Esophagus squamous epithelium (tissue), 5 donors: ENCODE data around the gene SMIM14. TPM values are rescaled to one million over a fixed set of nuclear protein-coding genes. Genes with fewer than 3 reads are reported as not detected.

Experiments used
- DNase-seq: peaks from one replicate; lab custom pipeline; 2025; lab: John Stamatoyannopoulos, UW
- H3K27ac ChIP-seq, 4 donors: fragments of 200-600 bp; sonication (generic); one replicate each; pipeline ENCODE4 v1.5.1; 2016 to 2019; ENCODE audit warnings: mild to moderate bottlenecking in 1 of 4
- H3K27me3 ChIP-seq, 4 donors: fragments of 200-600 bp; sonication (generic); 1 replicate in 3 of 4; 2 replicates in 1 of 4; pipeline versions ENCODE4 v1.5.1 to v1.6.0; 2017 to 2021; ENCODE audit warnings: antibody characterized with exemption in 1 of 4
- H3K36me3 ChIP-seq, 3 donors: fragments of 200-600 bp; sonication (generic); one replicate each; pipeline ENCODE4 v1.5.1; 2016 to 2019
- H3K4me1 ChIP-seq, 3 donors: fragments of 200-600 bp; sonication (generic); one replicate each; pipeline ENCODE4 v1.5.1; 2017 to 2019
- H3K4me3 ChIP-seq, 4 donors: fragments of 200-600 bp; sonication (generic); 1 replicate in 3 of 4; 2 replicates in 1 of 4; pipeline ENCODE4 v1.5.1; 2016 to 2019; ENCODE audit warnings: mild to moderate bottlenecking in 2 of 4, moderate library complexity in 1 of 4
- H3K9me3 ChIP-seq, 3 donors: fragments of 200-600 bp; sonication (generic); one replicate each; pipeline ENCODE4 v1.5.1; 2016 to 2019
- POLR2A ChIP-seq, 4 donors: fragments of 450-650 bp; IDR thresholded peaks; one replicate each; pipeline ENCODE4 v1.6.1; 2017; ENCODE audit warnings: antibody characterized with exemption in 4 of 4, mild to moderate bottlenecking in 4 of 4, moderate library complexity in 3 of 4
- WGBS, 2 donors: methylation state at CpG; one replicate each; pipeline ENCODE4 v1.1.5; 2018; 5-methylcytosine and 5-hydroxymethylcytosine counted together
- intact Hi-C: fragments of 100-400 bp; cut with DNase I; formaldehyde crosslinking; loops from one replicate; pipeline ENCODE4 v1.15.0; 2022
- total RNA-seq, 4 donors: library from RNA; depleted of rRNA; stranded (reverse); fragments of >200 nt; gene quantifications; one replicate each; pipeline ENCODE4 v1.1.0, GENCODE V29; 2016
- TF ChIP-seq, protein P1 (sequence below), 6 experiments: fragments of 450-650 bp in 4 of 6; fragments of 200-600 bp in 2 of 6; sonication (generic) in 2 of 6; IDR thresholded peaks; one replicate each; pipeline ENCODE4 v1.5.1; 2016 to 2019; ENCODE audit warnings: antibody characterized with exemption in 6 of 6, mild to moderate bottlenecking in 4 of 6, moderate library complexity in 4 of 6
- donor health status: DM: yes; HTN: yes; CAD: no.

SMIM14 gene
- total RNA-seq, 4 donors from 2014 or later, result 13.2 to 47.2 (median 25.8) TPM

DNA sequence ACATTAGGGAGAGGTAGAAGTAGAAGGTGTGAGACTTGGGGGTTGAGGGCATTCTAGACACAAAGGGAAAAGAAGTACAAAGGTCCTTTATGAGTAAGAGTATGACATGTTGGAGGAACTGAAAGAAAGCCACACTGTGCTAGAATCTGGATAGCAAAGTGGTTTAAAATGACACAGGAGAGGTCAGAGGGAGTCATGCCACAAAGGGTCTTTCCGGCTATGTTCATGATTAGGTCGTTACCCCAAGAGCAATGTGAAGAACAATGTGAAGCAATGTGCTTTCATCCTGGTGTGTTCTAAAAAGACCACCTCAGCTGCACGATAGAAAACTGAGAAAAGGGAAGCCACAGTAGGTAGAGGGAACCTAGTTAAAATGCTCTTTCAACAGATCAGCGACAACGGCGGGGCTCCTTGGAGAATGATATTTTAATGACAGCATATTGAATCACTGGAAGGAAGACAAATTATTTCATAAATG is 29.2 kb downstream of the SMIM14 start:
- no peak overlapping the region for H3K27ac ChIP-seq
- H3K4me1 ChIP-seq, result peaks cover 0 to 14% (median 4%) of the 10 kb centered on the region in 3 donors
- intact Hi-C loops, result no loop called here
- TF ChIP-seq POLR2A (IDR thresholded peaks at IDR 0.05), result no peak
- TF ChIP-seq, protein P1, sequence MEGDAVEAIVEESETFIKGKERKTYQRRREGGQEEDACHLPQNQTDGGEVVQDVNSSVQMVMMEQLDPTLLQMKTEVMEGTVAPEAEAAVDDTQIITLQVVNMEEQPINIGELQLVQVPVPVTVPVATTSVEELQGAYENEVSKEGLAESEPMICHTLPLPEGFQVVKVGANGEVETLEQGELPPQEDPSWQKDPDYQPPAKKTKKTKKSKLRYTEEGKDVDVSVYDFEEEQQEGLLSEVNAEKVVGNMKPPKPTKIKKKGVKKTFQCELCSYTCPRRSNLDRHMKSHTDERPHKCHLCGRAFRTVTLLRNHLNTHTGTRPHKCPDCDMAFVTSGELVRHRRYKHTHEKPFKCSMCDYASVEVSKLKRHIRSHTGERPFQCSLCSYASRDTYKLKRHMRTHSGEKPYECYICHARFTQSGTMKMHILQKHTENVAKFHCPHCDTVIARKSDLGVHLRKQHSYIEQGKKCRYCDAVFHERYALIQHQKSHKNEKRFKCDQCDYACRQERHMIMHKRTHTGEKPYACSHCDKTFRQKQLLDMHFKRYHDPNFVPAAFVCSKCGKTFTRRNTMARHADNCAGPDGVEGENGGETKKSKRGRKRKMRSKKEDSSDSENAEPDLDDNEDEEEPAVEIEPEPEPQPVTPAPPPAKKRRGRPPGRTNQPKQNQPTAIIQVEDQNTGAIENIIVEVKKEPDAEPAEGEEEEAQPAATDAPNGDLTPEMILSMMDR (IDR thresholded peaks at IDR 0.05), result no peak
- peaks cover 0 to 58% (median 0%) of the 10 kb centered on the region in 3 donors for H3K36me3 ChIP-seq
- no peaks in the 10 kb centered on the region for H3K27me3 ChIP-seq
- H3K9me3 ChIP-seq, result no peaks in the 10 kb centered on the region
- 77 to 80% methylated on average over 6 of the region's 6 CpGs for WGBS, 2 donors
- no peak for DNase-seq
- no peak overlapping the region for H3K4me3 ChIP-seq

DNA sequence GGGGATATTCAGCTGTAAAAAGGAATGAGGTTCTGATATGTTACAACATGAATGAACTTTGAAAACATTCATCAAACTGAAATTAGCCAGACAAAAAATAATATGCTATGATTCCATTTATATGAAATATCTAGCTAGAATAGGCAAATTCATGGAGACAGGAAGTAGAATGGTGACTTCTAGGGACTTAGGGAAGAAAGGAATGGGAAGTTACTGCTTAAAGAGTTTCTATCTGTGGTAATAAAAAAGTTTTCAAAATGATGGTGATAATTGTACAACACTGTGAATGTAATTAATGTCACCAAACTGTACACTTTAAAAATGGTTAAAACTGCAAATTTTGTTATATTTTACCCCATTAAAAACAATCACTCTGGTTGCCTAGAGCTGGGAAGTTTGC is 30.2 kb downstream of the SMIM14 start:
- intact Hi-C loops, result no loop called here
- no peaks in the 10 kb centered on the region for H3K27me3 ChIP-seq
- TF ChIP-seq POLR2A (IDR thresholded peaks at IDR 0.05), result no peak
- TF ChIP-seq, protein P1 (IDR thresholded peaks at IDR 0.05), result no peak
- peaks cover 0 to 69% (median 5%) of the 10 kb centered on the region in 3 donors for H3K36me3 ChIP-seq
- DNase-seq, result no peak
- peaks cover 0 to 7% (median 4%) of the 10 kb centered on the region in 3 donors for H3K4me1 ChIP-seq
- H3K4me3 ChIP-seq, result no peak overlapping the region
- H3K27ac ChIP-seq, result no peak overlapping the region
- no peaks in the 10 kb centered on the region for H3K9me3 ChIP-seq

DNA sequence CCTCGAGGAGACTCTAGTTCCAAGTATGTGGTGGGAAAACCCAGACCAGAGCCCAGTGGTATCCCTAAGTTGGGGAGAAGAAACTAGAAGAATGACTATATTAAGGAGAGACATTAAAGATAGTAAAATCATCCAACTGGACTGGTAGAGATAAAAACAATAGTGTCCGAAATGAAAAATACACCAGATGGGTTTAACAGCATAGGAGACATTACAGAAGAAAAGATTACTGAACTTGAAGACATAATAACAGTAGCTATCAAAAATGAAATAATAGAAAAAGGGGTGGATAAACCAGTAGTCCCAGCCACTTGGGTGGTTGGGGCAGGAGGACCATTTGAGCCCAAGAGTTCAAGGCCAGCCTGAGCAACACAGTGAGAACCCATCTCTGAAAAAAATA is 31.9 kb downstream of the SMIM14 start:
- Histone ChIP-seq H3K27ac (no peak overlapping the region), H3K9me3 (no peaks in the 10 kb centered on the region), H3K4me3 (no peak overlapping the region), H3K4me1 (no peaks in the 10 kb centered on the region), H3K36me3 (peaks cover 0 to 84% (median 5%) of the 10 kb centered on the region in 3 donors), H3K27me3 (no peaks in the 10 kb centered on the region)
- 87 to 91% methylated on average over 2 of the region's 2 CpGs for WGBS, 2 donors
- intact Hi-C loops, result no loop called here
- TF ChIP-seq, protein P1 (IDR thresholded peaks at IDR 0.05), result no peak
- TF ChIP-seq POLR2A (IDR thresholded peaks at IDR 0.05), result no peak
- DNase-seq, result no peak

DNA sequence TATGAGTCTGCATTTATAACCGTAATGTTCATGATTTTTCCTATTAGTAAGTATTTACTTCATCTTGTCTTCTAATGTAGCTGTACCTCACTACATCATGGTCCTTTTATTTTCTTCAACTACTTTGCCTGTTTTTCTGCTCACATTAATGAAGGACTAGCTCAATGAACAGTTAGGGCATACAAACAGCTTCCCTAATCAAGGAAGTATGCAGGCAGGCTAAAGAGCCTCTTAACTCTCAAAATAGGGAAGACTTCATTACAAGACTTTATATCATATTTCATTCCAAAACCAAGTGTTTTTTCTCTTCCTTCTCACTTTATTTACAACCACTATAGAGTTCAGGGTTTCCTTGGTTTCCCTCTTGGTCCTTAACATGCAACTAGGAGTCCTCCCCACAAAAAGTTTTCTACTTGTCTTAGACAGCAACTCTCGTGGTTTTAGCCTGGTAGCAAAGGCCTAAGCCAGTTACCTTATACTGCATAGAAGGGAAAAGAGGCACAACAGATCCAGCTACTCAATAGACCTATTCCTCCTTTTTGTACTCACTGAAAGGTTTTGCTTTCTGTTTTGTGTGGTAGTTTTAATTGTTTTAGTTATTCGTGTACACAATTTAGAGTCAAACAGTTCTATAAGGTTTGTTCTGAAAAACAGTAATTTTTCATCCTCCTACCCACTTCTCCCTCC is 40.8 kb downstream of the SMIM14 start:
- no peaks in the 10 kb centered on the region for H3K9me3 ChIP-seq
- no peak for TF ChIP-seq POLR2A (IDR thresholded peaks at IDR 0.05)
- TF ChIP-seq, protein P1 (IDR thresholded peaks at IDR 0.05), result no peak
- no peaks in the 10 kb centered on the region for H3K4me1 ChIP-seq
- no peaks in the 10 kb centered on the region for H3K27me3 ChIP-seq
- H3K4me3 ChIP-seq, result no peak overlapping the region
- WGBS, 2 donors, result 72 to 76% methylated on average over 3 of the region's 3 CpGs
- peaks cover 0 to 59% (median 4%) of the 10 kb centered on the region in 3 donors for H3K36me3 ChIP-seq
- intact Hi-C loops, result no loop called here
- DNase-seq, result no peak
- no peak overlapping the region for H3K27ac ChIP-seq

DNA sequence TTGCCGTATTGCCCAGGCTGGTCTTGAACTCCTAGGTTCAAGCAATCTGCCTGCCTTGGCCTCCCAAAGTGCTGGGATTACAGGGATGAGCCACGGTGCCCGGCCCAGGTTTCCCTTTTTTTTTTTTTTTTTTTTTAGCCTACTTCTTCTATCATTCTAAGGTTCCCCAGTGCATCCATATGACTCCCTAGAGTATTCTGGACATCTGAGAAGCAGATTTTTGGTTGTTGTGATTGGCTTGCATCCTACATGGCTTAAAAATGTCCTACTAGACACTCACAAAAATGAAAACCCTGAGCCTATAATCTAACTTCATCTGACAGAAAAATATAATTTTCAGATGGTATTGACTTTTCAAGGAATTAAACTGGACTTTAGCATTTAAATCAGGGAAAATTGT is 41.7 kb downstream of the SMIM14 start:
- TF ChIP-seq, protein P1 (IDR thresholded peaks at IDR 0.05), result no peak
- no peak for TF ChIP-seq POLR2A (IDR thresholded peaks at IDR 0.05)
- WGBS, 2 donors, result 87 to 94% methylated on average over 3 of the region's 3 CpGs
- Histone ChIP-seq H3K4me3 (no peak overlapping the region), H3K9me3 (no peaks in the 10 kb centered on the region), H3K27me3 (no peaks in the 10 kb centered on the region), H3K36me3 (peaks cover 0 to 50% (median 4%) of the 10 kb centered on the region in 3 donors), H3K4me1 (no peaks in the 10 kb centered on the region), H3K27ac (no peak overlapping the region)
- intact Hi-C loops, result no loop called here
- no peak for DNase-seq
